ENCODE measurements around the gene LRRC61.

DNA sequence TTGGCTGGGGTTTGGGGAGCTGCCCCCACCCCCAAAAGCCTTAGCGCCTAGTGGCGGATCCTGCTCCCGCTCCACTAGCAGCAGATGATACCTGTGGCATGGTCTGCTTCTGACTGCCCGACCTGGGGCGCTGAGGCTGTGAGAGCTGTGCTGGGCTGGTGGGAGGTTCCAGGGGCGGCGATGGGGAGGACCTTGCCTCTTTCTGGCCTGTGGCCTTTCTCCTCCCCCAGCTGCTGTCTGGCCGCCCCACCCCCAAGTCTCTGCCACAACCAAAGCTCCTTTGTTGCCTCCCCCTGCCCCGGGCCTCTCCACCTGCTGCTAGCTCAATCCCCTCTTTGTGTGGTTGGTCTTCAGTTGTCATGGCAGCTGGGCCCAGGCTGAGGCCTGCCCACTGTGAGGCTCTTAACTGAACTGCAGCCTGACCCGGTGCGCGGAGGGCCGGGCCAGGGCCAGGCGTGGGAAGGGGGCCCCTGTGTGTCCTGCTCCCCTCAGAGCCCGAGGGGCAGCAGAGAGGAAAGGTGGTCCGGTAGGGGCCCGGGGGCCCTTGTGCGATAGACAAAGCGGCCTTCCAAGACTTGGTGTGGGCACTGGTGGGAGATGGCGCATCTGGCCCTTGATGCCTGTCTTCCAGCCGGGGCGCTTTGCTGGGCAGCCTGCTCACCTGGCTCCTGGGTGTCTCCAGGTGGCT is 60.7 kb downstream of the LRRC61 start:
- TF ChIP-seq, protein P1, sequence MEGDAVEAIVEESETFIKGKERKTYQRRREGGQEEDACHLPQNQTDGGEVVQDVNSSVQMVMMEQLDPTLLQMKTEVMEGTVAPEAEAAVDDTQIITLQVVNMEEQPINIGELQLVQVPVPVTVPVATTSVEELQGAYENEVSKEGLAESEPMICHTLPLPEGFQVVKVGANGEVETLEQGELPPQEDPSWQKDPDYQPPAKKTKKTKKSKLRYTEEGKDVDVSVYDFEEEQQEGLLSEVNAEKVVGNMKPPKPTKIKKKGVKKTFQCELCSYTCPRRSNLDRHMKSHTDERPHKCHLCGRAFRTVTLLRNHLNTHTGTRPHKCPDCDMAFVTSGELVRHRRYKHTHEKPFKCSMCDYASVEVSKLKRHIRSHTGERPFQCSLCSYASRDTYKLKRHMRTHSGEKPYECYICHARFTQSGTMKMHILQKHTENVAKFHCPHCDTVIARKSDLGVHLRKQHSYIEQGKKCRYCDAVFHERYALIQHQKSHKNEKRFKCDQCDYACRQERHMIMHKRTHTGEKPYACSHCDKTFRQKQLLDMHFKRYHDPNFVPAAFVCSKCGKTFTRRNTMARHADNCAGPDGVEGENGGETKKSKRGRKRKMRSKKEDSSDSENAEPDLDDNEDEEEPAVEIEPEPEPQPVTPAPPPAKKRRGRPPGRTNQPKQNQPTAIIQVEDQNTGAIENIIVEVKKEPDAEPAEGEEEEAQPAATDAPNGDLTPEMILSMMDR (conservative IDR thresholded peaks at IDR 0.05 in 1 of 2, IDR thresholded peaks at IDR 0.05 in 1 of 2; ENCODE audit: extremely low read depth in 1 of 2, insufficient read depth in 1 of 2, low read depth in 1 of 2, low read length in 2 of 2): no peak
- no peak for TF ChIP-seq EZH2 (IDR thresholded peaks at IDR 0.05; ENCODE audit: borderline replicate concordance, low read length)

Measured in mammary epithelial cell (primary cell).